ENCODE data around the gene ZDHHC11.

GRCh38 chr5:862367-863243 lies 11.8 kb upstream of the ZDHHC11 start:
- TF ChIP-seq CTCF (IDR thresholded peaks at IDR 0.05), result no peak
- no peak for TF ChIP-seq POLR2A (IDR thresholded peaks at IDR 0.05)
